Measurements from ENCODE around the gene COL1A1.

- no peak for TF ChIP-seq POLR2A (IDR thresholded peaks at IDR 0.05; ENCODE audit: low read length)
- TF ChIP-seq GATA1 (IDR thresholded peaks at IDR 0.05; ENCODE audit: low read depth, low read length) = no peak
Observed at GRCh38 chr17:50234581-50234980, 33.1 kb upstream of the COL1A1 start.

Measured in erythroblast (primary cell).